GM12875 (cell line): ENCODE measurements around the gene FCRL5.

Experiments
- H3K4me3 ChIP-seq: one replicate; pipeline ENCODE4 v1.5.1; 2011; ENCODE audit warnings: low read depth, low read length, control low read depth
- CTCF ChIP-seq: IDR thresholded peaks from 2 replicates; pipeline ENCODE4 v1.5.1; 2011; ENCODE audit warnings: low read depth, mild to moderate bottlenecking, control low read depth, inconsistent platforms, low read length, moderate library complexity, borderline replicate concordance; ENCODE audit not compliant: insufficient read depth

The FCRL5 gene

DNA sequence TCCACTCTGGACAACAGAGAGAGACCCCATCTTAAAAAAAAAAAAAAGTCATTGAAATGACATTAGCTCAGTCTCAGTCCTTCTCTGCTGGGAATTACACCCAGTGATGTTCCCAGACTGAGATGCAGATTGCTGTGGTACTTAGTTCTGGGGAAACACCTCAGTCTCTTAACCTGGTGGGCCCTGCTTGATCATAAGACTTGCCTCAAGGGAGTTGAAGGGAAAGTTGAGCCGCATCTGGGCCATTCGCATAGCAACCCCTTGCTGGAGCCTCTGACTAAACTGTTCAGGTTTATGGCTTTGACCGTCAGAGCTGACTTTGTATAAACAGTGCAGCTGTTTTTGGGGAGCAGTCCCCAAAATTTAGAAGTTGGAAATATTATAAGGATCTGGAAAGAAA lies 32.2 kb upstream of the FCRL5 start:
- no peak for TF ChIP-seq CTCF
- H3K4me3 ChIP-seq: no peak overlapping the region

DNA sequence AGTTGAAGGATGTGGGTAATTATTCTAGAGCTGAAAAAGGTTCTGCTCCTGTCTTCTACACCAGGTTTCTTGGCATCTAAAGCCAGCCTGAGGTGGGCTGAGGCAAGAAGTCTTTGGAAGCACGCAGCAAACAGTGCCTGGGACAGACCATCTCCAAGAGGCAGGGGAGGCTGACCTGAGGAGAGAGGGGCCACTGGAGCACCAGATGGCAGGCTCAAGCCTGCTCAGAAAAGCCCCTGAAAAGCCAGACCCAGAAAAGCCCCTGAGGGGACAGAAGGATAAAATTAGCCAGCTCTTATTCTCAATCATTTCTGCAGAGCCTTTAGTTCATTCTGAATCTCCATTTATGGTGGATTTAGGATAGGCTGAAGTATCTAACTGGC lies 28.5 kb upstream of the FCRL5 start:
- no peak overlapping the region for H3K4me3 ChIP-seq
- no peak for TF ChIP-seq CTCF

- peak; percentile 58; the same call in 1 of the 2 replicates for TF ChIP-seq CTCF
- no peak overlapping the region for H3K4me3 ChIP-seq
These were observed 28.0 kb upstream of the FCRL5 start for GRCh38 chr1:157580179-157580827.

- no peak for TF ChIP-seq CTCF
- no peak overlapping the region for H3K4me3 ChIP-seq
These were observed 25.1 kb upstream of the FCRL5 start for GRCh38 chr1:157577420-157577819.

DNA sequence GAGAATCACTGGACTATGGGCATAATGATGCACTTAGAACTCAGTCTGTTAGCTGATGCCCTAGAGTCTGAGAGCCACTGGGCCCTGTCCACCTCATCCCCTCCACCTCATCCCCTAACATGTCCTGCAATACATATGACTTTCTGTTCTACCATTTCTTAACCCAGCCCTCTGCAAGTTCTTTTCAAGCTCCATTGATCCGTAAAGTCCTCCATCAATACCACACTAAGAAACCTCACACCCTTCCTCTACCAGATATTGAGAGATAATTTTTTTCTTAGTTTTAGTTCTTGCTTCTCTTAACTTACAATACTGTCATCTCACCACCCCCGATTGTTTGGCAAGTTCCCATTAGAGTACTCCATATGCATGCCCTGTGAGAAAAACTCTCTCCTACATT lies 23.4 kb upstream of the FCRL5 start:
- TF ChIP-seq CTCF: no peak

GRCh38 chr1:157574836-157575235 lies 22.5 kb upstream of the FCRL5 start:
- no peak for TF ChIP-seq CTCF
- H3K4me3 ChIP-seq: no peak overlapping the region

More for the DNA sequence above, 23.4 kb upstream of the FCRL5 start:
- H3K4me3 ChIP-seq: no peak overlapping the region

- no peak for TF ChIP-seq CTCF
- H3K4me3 ChIP-seq: no peak overlapping the region
These were observed 14.4 kb upstream of the FCRL5 start for GRCh38 chr1:157566484-157567300.
